GM18517 (cell line): ENCODE measurements around the gene UNC93B1.
"Not testable (repeated sequence)": the region's sequence is repeated elsewhere in the genome, so short reads cannot be mapped to it uniquely, and the experiment has no call there.

ENCODE experiments used
- ATAC-seq: cut with Tn5 transposase; IDR thresholded peaks from one replicate; pipeline ENCODE4 v1.9.1; 2021; ENCODE audit warnings: mild to moderate bottlenecking, moderate library complexity; ENCODE audit not compliant: unreplicated experiment

UNC93B1 gene

DNA sequence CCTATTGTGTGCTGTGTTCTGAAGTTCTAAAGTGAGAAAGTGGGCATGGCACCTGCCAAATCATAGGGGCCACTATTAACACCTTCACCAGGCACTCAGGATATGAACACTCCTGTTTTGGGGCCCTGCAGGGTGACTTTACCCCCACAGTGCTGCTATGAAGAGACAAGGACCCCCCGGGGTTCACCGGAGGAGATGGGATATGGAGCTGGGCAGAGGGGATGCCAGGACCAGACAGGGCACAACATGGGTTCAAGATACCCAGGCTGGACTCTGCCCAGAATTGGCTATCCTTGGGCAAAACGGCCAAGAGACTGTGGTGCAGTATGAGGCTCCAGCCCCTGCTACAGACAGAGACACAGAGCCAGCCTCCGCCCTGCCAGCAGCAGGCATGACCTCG is 9.5 kb downstream of the UNC93B1 start:
- not testable (repeated sequence) for ATAC-seq

DNA sequence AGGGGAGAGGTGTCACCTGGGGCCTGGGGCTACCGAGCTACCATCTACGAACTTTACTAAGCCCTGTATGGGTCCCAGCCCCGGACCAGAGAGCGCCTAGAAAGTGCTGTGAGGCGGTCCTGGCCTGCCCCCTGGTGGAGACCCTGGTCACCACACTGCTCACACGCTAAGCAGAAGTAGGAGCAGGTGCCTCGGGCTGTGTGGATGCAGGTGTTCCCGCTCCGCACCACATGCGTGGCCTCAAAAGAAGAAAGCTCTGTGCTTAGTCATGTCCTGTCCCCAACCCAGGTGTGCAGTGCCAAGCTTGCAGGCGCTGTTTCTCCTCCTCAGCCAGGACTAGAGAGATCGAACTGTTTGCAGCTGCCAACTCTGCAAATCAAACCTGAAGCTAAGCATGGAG is 10.1 kb downstream of the UNC93B1 start:
- ATAC-seq = not testable (repeated sequence)

DNA sequence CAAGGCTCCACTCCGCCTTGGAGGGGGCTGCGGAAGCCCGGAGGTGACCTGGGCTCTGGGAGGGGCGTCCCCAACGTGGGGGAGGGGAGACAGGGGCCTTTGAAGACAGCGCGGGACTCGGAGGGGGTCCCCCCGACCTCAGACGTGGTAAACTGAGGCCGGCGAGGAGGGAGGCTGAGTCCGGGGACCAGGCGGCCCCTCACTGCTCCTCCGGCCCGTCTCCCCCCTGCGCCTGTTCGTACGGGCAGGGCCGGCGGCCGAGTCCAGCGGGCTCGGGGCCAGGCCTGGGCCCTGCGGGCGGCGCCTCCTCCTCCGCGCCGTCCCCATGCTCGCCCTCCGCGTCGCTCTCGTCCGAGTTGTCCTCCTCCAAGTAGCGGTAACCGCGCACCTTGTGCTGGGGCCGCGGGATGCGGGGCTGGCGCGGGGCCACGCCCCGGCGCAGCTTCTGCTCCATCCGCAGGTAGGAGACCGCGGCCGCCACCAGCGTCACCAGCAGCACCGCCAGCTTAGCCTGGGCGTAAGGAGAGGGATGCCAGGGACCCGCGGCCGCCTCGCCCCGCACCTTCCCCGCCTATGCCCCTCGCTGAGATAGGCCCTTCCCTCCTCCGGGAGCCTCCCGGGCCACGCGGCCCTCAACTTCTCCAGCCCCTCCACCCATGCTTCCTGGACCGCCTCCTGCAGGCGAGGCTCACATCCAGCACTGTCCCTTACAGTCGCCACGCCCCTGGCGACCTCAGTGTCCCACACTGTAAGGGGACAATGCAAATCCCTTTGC is 12.4 kb downstream of the UNC93B1 start:
- ATAC-seq = not testable (repeated sequence)

GRCh38 chr11:67990546-67991346 is 13.2 kb downstream of the UNC93B1 start:
- ATAC-seq = not testable (repeated sequence)

DNA sequence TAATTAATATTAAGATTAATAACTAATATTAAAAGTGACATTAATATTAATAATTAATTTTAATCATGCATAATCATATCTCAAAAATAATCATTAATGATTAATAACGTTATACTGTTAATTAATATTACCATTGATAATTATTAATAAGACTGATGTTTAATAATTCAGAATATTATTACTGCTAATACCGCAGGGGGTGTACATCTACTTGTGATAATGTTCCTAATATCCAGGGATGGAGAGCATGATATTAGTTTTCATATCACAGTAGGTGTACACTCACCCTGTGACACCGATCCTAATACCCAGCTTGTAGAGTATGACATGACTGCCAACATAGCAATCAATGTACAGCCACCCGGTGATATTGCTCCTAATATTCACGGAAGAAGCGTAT is 18.6 kb downstream of the UNC93B1 start:
- ATAC-seq = not testable (repeated sequence)

- ATAC-seq = no peak
Measured at GRCh38 chr11:67983951-67984350, 19.9 kb downstream of the UNC93B1 start.

GRCh38 chr11:67982255-67982857 is 21.5 kb downstream of the UNC93B1 start:
- not testable (repeated sequence) for ATAC-seq

DNA sequence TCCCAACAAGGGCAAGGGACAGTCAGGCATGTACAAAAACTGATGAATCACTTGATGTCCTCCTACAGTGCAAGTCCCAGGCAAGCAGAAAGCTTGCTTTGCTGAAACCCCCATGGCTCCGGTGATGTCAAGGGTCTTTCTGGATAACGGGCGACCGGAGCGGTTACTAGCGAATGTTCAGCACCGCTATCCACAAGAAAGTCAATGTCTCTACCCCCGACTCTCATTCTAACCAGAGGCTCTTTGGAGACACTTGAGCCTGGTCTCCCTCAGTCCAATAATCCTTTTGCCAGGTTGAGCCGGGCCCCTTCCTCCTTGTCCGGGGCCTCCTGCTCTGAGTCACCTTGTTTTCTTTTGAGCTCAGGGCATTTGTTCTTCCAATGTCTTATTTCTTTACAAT is 22.7 kb downstream of the UNC93B1 start:
- not testable (repeated sequence) for ATAC-seq

GRCh38 chr11:67978766-67979418 is 25.0 kb downstream of the UNC93B1 start:
- not testable (repeated sequence) for ATAC-seq

DNA sequence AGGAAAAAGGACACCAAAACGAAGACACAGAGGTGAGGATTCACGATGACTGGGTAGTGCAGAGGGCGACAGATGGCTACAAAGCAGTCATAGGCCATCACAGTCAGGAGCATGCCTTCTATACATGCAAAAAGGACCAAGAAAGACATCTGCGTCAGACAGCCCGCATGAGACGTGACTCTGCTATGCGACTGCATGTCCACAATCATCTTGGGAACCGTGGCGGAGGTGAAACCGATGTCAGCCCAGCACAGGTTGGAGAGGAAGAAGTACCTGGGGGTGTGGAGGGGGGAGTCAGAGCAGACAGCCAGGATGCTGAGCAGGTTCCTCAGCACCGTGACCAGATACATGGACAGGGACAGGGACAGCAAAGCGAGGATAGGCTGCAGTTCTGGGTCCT is 29.2 kb downstream of the UNC93B1 start:
- not testable (repeated sequence) for ATAC-seq

- not testable (repeated sequence) for ATAC-seq
Measured at GRCh38 chr11:67965830-67966348, 38.0 kb downstream of the UNC93B1 start.

- ATAC-seq = not testable (repeated sequence)
Measured at GRCh38 chr11:67964746-67965145, 39.2 kb downstream of the UNC93B1 start.

DNA sequence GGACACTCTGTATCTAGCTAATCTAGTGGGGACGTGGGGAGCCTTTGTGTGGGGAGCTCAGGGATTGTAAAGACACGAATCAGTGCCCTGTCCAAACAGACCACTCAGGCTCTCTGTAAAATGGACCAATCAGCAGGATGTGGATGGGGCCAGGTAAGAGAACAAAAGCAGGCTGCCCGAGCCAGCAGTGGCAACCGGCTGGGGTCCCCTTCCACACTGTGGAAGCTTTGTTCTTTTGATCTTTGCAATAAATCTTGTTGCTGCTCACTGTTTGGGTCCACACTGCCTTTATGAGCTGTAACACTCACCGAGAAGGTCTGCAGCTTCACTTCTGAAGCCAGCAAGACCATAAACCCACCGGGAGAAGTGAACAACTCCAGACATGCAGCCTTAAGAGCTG is 40.0 kb downstream of the UNC93B1 start:
- not testable (repeated sequence) for ATAC-seq

- not testable (repeated sequence) for ATAC-seq
Measured at GRCh38 chr11:67963217-67963616, 40.7 kb downstream of the UNC93B1 start.

- not testable (repeated sequence) for ATAC-seq
Measured at GRCh38 chr11:67956236-67956635, 47.7 kb downstream of the UNC93B1 start.

- not testable (repeated sequence) for ATAC-seq
Measured at GRCh38 chr11:67955461-67956007, 48.4 kb downstream of the UNC93B1 start.

GRCh38 chr11:67954971-67955370 is 48.9 kb downstream of the UNC93B1 start:
- not testable (repeated sequence) for ATAC-seq

DNA sequence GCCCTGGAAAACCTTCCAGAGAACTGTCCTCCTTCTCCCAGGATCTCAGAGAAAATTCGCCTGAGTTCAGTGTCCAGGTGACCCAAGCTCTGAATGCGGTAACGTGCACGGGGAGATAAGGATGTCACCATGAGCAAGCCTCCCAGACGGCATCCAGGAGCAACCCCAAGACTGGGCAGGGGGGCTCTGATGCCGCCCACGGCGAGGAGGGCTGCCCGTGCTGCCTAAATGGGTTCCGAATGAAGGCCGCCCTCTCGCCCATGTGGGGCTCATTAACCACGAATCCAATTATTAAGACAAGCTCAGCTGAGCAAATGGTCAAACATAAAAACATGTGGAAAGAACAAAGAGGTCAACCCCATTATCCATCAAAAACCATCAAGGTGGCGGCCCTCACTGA is 49.6 kb downstream of the UNC93B1 start:
- ATAC-seq = not testable (repeated sequence)

- not testable (repeated sequence) for ATAC-seq
Measured at GRCh38 chr11:67950705-67951104, 53.2 kb downstream of the UNC93B1 start.

DNA sequence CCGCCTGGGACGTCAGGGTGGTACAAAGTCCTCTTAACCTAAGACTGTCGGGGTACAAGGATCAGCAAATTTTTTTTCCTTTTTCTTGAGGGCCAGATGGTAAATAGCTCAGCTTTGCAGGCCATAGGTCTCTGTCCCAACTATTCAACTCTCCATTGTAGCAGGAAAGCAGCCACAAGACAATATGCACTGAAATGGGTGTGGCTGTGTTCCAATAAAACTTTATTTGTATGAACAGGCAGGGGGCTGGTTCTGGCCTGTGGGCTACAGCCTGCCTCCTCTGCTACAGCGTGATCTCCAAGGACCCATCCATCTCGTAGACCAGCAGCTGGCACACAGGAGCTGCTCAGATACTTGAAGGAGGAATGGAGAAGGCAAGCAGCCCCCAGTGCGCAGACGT is 56.1 kb downstream of the UNC93B1 start:
- ATAC-seq = not testable (repeated sequence)
